GM19452 (cell line): Measurements from ENCODE around the gene ACSS1.

Experiments
- ATAC-seq: cut with Tn5 transposase; IDR thresholded peaks from one replicate; pipeline ENCODE4 v1.9.1; 2021; ENCODE audit not compliant: unreplicated experiment

Gene ACSS1

GRCh38 chr20:25058051-25058846 lies at the start of gene ACSS1:
ACSS1 (minus strand) TSS chr20:25058139; CDS start chr20:25058102, 37 bp downstream.
- ATAC-seq = peak; percentile 65

GRCh38 chr20:25103526-25103925 lies 45.6 kb upstream of the ACSS1 start:
- ATAC-seq = no peak

- no peak for ATAC-seq
These were observed 43.0 kb upstream of the ACSS1 start for GRCh38 chr20:25100914-25101313.

- no peak for ATAC-seq
These were observed 41.7 kb upstream of the ACSS1 start for GRCh38 chr20:25099601-25100140.

- ATAC-seq = no peak
These were observed 39.6 kb upstream of the ACSS1 start for GRCh38 chr20:25097498-25097897.

- peak; percentile 75 for ATAC-seq
These were observed 32.8 kb upstream of the ACSS1 start for GRCh38 chr20:25090492-25091429.

GRCh38 chr20:25089662-25090061 lies 31.7 kb upstream of the ACSS1 start:
- ATAC-seq = no peak

- ATAC-seq = no peak
These were observed 31.2 kb upstream of the ACSS1 start for GRCh38 chr20:25089096-25089495.

- ATAC-seq = no peak
These were observed 30.3 kb upstream of the ACSS1 start for GRCh38 chr20:25088267-25088666.

GRCh38 chr20:25087186-25087929 lies 29.4 kb upstream of the ACSS1 start:
- no peak for ATAC-seq

- ATAC-seq = no peak
These were observed 28.0 kb upstream of the ACSS1 start for GRCh38 chr20:25085756-25086495.

GRCh38 chr20:25084626-25085187 lies 26.8 kb upstream of the ACSS1 start:
- ATAC-seq = no peak

- ATAC-seq = no peak
These were observed 26.1 kb upstream of the ACSS1 start for GRCh38 chr20:25083773-25084625.

- no peak for ATAC-seq
These were observed 25.3 kb upstream of the ACSS1 start for GRCh38 chr20:25083141-25083772.

GRCh38 chr20:25082498-25082873 lies 24.5 kb upstream of the ACSS1 start:
- ATAC-seq = no peak

- no peak for ATAC-seq
These were observed 24.0 kb upstream of the ACSS1 start, which contains the start of gene VSX1 for GRCh38 chr20:25081730-25082497. VSX1 (minus strand) TSS chr20:25082141; CDS start chr20:25082096, 45 bp downstream.

- no peak for ATAC-seq
These were observed 23.3 kb upstream of the ACSS1 start for GRCh38 chr20:25081065-25081729.
